OCI-LY7 (cell line): ENCODE results near the gene TRIB2. TPM values are rescaled to one million over a fixed set of nuclear protein-coding genes. Genes with fewer than 3 reads are reported as not detected.

ENCODE experiments used
- BruUV-seq: library from RNA; stranded (reverse); fragments of 400-500 nt; replicated peaks from 2 replicates; lab custom pipeline; 2021; lab: Mats Ljungman, UMichigan
- CTCF ChIA-PET: fragments of 300-600 bp; sonication (Branson Sonifier 250); formaldehyde crosslinking; loops from one replicate; lab custom pipeline; 2022; ENCODE audit warnings: antibody characterized with exemption; ENCODE audit not compliant: unreplicated experiment; lab: Charles Lee
- POLR2A ChIA-PET: fragments of 300-600 bp; sonication (Branson Sonifier 250); formaldehyde crosslinking; loops from one replicate; lab custom pipeline; 2022; ENCODE audit warnings: antibody characterized with exemption; lab: Charles Lee
- DNase-seq: peaks from one replicate; pipeline ENCODE4 v3.0.0-alpha.2; 2015; ENCODE audit warnings: low spot score
- H2AFZ ChIP-seq: fragments of 200-600 bp; sonication (generic), shearing (Covaris generic); 2 replicates; pipeline ENCODE4 v1.6.1; 2014; ENCODE audit warnings: mild to moderate bottlenecking, antibody characterized with exemption, low read length, moderate library complexity
- H3K27ac ChIP-seq: fragments of 200-600 bp; sonication (generic); 2 replicates; pipeline ENCODE4 v1.5.1; 2014; ENCODE audit warnings: mixed run types, low read depth, mild to moderate bottlenecking, moderate library complexity, low read length, inconsistent platforms; ENCODE audit not compliant: poor library complexity, severe bottlenecking
- H3K36me3 ChIP-seq: fragments of 200-600 bp; sonication (generic); 2 replicates; pipeline ENCODE4 v1.6.1; 2014; ENCODE audit warnings: mild to moderate bottlenecking, antibody characterized with exemption, low read length, moderate library complexity, mixed read lengths; ENCODE audit not compliant: insufficient read depth
- H3K4me1 ChIP-seq: fragments of 200-600 bp; sonication (generic); 2 replicates; pipeline ENCODE4 v1.5.1; 2014; ENCODE audit warnings: mild to moderate bottlenecking, low read length; ENCODE audit not compliant: insufficient read depth, poor library complexity, severe bottlenecking
- H3K4me2 ChIP-seq: fragments of 200-600 bp; sonication (generic); 2 replicates; pipeline ENCODE4 v1.6.1; 2014; ENCODE audit warnings: mild to moderate bottlenecking, low read length
- H3K4me3 ChIP-seq: fragments of 200-600 bp; sonication (generic); 2 replicates; pipeline ENCODE4 v1.5.1; 2014; ENCODE audit warnings: mild to moderate bottlenecking, low read depth, low read length; ENCODE audit not compliant: poor library complexity, severe bottlenecking
- H3K79me2 ChIP-seq: fragments of 200-600 bp; sonication (generic); 2 replicates; pipeline ENCODE4 v1.6.1; 2016; ENCODE audit warnings: low read depth, mild to moderate bottlenecking, low read length, moderate library complexity, mixed read lengths; ENCODE audit not compliant: insufficient read depth
- H3K9me2 ChIP-seq: fragments of 200-600 bp; sonication (generic); 2 replicates; pipeline ENCODE4 v1.6.1; 2016; ENCODE audit warnings: mild to moderate bottlenecking, low read length, mixed read lengths; ENCODE audit not compliant: insufficient read depth
- H3K9me3 ChIP-seq: fragments of 200-600 bp; sonication (generic); 2 replicates; pipeline ENCODE4 v1.6.1; 2014; ENCODE audit warnings: mild to moderate bottlenecking, mixed run types, low read length, mixed read lengths
- H4K20me1 ChIP-seq: fragments of 200-600 bp; sonication (generic); 2 replicates; pipeline ENCODE4 v1.6.1; 2014; ENCODE audit warnings: mild to moderate bottlenecking, antibody characterized with exemption, low read length, moderate library complexity, mixed read lengths; ENCODE audit not compliant: insufficient read depth
- CTCF ChIP-seq: fragments of 200-600 bp; sonication (generic); conservative IDR thresholded peaks from 2 replicates; pipeline ENCODE4 v1.5.1; 2014; ENCODE audit warnings: mild to moderate bottlenecking, antibody characterized with exemption, low read length, moderate library complexity, mixed read lengths
- EZH2phosphoT487 ChIP-seq: fragments of 200-600 bp; sonication (generic); IDR thresholded peaks from 2 replicates; pipeline ENCODE4 v1.6.1; 2018; ENCODE audit warnings: low read depth, borderline replicate concordance, mild to moderate bottlenecking, mixed run types, antibody characterized with exemption, low read length, moderate library complexity, mixed read lengths
- intact Hi-C: fragments of 100-400 bp; cut with micrococcal nuclease; formaldehyde crosslinking; loops from one replicate; pipeline ENCODE4 v1.10.0; 2022; ENCODE audit not compliant: unreplicated experiment
- total RNA-seq, 2 experiments: library from RNA; depleted of rRNA in 1 of 2; stranded (reverse); fragments of >200 nt in 1 of 2; shearing (Covaris generic) in 1 of 2; gene quantifications; 2 replicates each; pipeline ENCODE4 v1.2.3, GENCODE V29; 2014 to 2022

TRIB2 gene
- total RNA-seq, 2 experiments from 2014 or later, result 18.8 to 26.0 TPM

DNA sequence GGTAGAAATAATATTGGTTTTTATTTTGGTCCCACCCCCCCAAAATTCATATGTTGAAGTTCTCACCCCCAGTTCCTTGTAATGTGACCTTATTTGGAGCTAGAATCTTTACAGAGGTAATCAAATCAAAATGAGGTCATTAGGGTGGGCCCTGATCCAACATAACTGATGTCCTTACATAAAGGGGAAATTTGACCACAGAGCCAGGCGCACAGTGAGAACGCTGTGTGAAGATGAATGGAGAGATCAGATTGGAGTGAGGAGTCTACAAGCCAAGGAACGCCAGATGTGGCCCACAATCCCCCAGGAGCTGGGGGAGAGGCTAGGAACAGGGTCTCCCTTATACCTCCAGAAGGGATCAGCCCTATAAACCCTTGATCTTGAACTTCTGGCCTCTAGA lies 31.6 kb upstream of the TRIB2 start:
- POLR2A ChIA-PET, result interaction anchor here (0.6 to 1.8 kb wide), 5 partner anchors 18 to 1440 kb away, joined by 3 to 5 read pairs (median 4); no protein-coding TSS in a partner anchor
- Histone ChIP-seq H3K79me2 (no peaks in the 10 kb centered on the region), H3K9me2 (no peaks in the 10 kb centered on the region), H2AFZ (no peak overlapping the region), H3K4me2 (no peak overlapping the region), H3K36me3 (no peaks in the 10 kb centered on the region), H3K4me3 (no peak overlapping the region), H3K9me3 (peaks cover 5% of the 10 kb centered on the region; the same call in 1 of the 2 replicates), H3K4me1 (no peaks in the 10 kb centered on the region), H3K27ac (no peak overlapping the region), H4K20me1 (no peaks in the 10 kb centered on the region)
- no TSS peak for BruUV-seq
- TF ChIP-seq CTCF (no peak), EZH2phosphoT487 (no peak)
- intact Hi-C loops, result no loop called here
- CTCF ChIA-PET, result no interaction called here
- DNase-seq, result no peak

DNA sequence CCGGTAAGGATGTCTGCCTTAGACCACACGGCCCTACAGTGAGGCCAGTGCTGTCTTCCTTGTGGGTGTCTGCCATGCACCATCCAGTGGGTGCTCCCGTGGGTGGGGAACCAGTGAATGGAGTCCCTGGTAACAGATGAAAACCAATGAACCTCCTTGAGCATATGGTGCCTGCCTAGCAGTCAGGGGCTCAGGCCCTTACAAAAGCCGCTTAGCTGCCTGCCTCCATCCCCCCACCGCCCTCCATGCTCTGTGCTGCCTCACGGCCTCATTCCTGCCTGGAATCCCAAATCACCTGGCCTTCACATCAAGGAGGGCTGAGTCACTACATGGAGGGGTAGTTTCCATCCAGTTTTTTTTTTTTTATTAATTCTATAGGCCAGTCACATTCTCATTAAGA lies 30.8 kb upstream of the TRIB2 start:
- TF ChIP-seq EZH2phosphoT487 (no peak), CTCF (no peak)
- no TSS peak for BruUV-seq
- H3K4me3 ChIP-seq, result no peak overlapping the region
- no peaks in the 10 kb centered on the region for H3K9me2 ChIP-seq
- peaks cover 8% of the 10 kb centered on the region; the same call in 1 of the 2 replicates for H3K9me3 ChIP-seq
- no peak overlapping the region for H3K4me2 ChIP-seq
- no peak overlapping the region for H2AFZ ChIP-seq
- no peaks in the 10 kb centered on the region for H3K79me2 ChIP-seq
- H3K4me1 ChIP-seq, result no peaks in the 10 kb centered on the region
- intact Hi-C loops, result no loop called here
- DNase-seq, result no peak
- ChIA-PET POLR2A (no interaction called here), CTCF (no interaction called here)
- no peaks in the 10 kb centered on the region for H3K36me3 ChIP-seq
- H4K20me1 ChIP-seq, result no peaks in the 10 kb centered on the region
- no peak overlapping the region for H3K27ac ChIP-seq

- H3K9me2 ChIP-seq, result no peaks in the 10 kb centered on the region
- no peak overlapping the region for H2AFZ ChIP-seq
- no TSS peak for BruUV-seq
- peaks cover 8% of the 10 kb centered on the region; the same call in 1 of the 2 replicates for H3K9me3 ChIP-seq
- H3K79me2 ChIP-seq, result no peaks in the 10 kb centered on the region
- H4K20me1 ChIP-seq, result no peaks in the 10 kb centered on the region
- ChIA-PET POLR2A (no interaction called here), CTCF (no interaction called here)
- intact Hi-C loops, result no loop called here
- DNase-seq, result no peak
- TF ChIP-seq EZH2phosphoT487, result no peak
- TF ChIP-seq CTCF, result no peak
- H3K4me2 ChIP-seq, result no peak overlapping the region
- H3K4me3 ChIP-seq, result no peak overlapping the region
- H3K27ac ChIP-seq, result no peak overlapping the region
- H3K36me3 ChIP-seq, result no peaks in the 10 kb centered on the region
- no peaks in the 10 kb centered on the region for H3K4me1 ChIP-seq
Measured at GRCh38 chr2:12686708-12687283, 29.9 kb upstream of the TRIB2 start.
